Activated gamma-delta T cell treated with anti-CD3 and anti-CD28 coated beads, Interleukin-2, amount 50 U/mL, for 16 hours (primary cell): ENCODE results near the gene CYTH1.
"Not testable (repeated sequence)": the region's sequence is repeated elsewhere in the genome, so short reads cannot be mapped to it uniquely, and the experiment has no call there.

Experiments used
- DNase-seq: peaks from one replicate; pipeline ENCODE4 v3.0.0-alpha.2; 2020; ENCODE audit warnings: low read depth

The CYTH1 gene

GRCh38 chr17:78687125-78687524 lies 94.9 kb downstream of the CYTH1 start:
- no peak for DNase-seq

- no peak for DNase-seq
Observed at GRCh38 chr17:78684026-78684425, 98.0 kb downstream of the CYTH1 start.

DNA sequence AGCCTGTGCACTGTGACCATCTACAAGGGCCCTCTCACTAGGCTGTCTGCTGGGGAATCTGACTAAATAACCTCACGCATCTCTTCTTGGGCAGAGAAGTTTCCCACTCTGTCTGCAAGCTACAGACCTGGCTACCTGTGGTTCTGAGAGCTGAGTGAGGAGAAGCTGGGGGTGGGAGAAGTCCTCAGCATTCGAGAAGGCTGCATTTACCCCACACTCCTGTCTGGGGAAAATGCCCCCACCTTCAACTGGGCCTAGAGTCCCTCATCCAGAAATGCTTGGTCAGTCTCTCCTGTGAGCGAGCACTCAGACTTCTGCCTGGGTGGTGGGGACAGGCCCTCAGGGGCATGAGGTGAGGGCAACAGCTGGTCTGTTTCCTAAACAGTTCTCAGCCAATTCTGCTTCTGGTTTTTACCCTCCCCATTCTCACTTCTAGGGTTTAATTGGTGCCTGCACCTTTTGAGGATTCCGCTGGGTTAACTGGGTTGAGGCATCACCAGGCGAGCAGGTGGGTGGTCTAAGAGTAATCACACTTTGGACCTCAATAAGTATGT lies 98.6 kb downstream of the CYTH1 start:
- DNase-seq, result no peak

GRCh38 chr17:78682363-78682762 lies 99.7 kb downstream of the CYTH1 start:
- no peak for DNase-seq

- DNase-seq, result no peak
Observed at GRCh38 chr17:78680436-78680835, 101.6 kb downstream of the CYTH1 start.

DNA sequence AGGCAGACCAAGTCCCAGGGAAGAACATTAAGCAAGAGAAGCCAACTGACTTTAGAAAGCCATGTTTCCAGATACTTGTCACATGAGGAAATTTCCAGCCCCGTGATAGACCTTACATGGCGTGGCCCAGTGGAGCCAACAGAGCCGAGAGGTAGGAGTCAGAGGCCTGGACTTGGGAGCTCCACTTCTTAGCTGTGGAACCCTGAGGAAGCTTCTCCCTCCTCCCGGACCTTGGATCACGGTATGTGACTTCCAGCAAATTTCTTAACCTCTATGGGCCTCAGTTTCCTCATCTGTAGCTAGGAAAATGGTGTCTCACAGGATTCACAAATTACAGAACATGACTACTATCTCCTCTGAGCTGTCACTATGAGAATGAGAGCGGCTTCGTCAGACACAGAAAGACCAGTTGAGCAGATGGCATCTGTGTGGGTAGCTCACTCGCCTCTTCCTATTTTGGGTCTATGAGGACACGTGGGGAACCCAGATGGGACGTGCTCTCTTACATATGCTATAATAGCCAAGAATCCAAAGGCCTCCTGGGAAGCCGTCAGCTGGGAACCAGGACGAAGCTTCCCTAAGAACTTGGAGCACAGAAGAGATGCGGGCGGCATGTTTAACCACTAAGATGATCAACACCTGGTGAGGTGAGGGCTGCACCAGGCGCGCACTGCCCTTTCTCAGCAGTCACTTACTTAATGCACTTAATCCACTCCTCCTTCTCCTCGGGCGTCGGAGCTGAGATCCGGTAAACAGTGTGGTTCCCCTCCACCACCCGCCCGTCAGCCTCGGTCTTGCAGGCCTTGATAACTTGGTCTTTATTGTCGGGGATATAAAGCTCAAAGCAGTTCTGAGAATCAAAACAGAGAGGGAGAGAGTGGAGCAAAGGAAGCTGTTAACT lies 102.3 kb downstream of the CYTH1 start:
- no peak for DNase-seq

GRCh38 chr17:78678711-78679110 lies 103.4 kb downstream of the CYTH1 start:
- DNase-seq, result no peak

- no peak for DNase-seq
Observed at GRCh38 chr17:78678222-78678557, 103.9 kb downstream of the CYTH1 start.

DNA sequence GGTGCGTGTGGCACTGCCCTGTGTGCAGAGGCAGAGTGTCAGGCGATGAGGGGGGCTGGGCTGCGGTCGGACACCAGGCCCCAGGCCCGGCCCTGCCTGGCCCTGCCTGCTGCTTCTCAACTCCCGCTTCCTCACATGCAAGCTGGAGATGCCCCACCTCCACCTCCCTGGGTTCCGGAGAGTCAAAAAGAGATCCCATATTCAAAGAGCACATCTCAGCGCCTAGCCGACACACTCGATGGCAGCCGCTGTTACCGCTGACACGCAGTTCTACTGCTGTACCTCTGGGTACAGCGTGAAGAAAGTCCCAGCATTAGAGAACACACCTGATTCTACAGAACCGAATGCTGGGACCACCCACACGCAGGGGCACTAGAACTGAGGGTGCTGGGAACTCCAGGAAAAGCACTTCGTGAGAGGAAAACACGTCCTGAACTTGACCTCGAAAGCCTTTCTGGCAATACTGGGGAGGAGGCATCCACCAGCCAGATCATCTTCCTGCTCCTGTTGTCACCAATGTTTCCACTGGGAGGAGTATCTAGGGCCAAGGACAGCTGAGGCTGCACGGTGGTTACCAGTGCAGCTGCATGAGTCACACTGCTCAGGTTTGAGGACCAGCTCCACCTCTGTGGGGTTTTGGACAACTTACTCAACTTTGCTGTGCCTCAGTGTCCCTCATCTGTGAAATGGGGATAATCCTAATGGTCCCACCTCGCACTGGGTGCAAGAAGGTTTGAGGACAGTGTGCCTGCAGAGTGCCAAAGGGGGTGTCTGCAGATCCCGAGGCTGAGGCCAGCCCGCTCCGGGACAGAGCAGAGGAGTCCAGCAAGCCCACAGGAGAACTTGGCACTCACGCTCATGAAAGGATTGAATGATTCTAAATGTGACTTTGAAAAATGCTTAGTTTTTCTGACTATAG lies 104.5 kb downstream of the CYTH1 start:
- no peak for DNase-seq

GRCh38 chr17:78676412-78677302 lies 105.4 kb downstream of the CYTH1 start:
- no peak for DNase-seq

- no peak for DNase-seq
Observed at GRCh38 chr17:78675836-78676235, 106.2 kb downstream of the CYTH1 start.

DNA sequence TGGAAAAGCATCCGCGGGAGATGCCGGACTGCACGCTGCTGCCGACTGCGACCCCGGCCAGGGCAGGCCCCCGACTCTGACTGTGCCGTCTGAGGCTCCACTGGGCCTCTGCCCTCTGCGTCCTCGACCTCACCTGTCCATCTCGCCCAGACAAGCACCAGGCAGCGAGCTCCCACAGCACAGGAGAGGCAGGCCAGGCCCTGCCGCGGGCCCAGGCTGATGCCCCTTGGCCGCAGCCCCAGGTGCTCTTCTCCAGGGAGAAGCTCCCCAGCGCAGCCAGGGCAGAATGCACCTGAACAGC lies 106.8 kb downstream of the CYTH1 start:
- DNase-seq, result no peak

GRCh38 chr17:78674595-78675315 lies 107.3 kb downstream of the CYTH1 start:
- DNase-seq, result no peak

- no peak for DNase-seq
Observed at GRCh38 chr17:78674156-78674555, 107.9 kb downstream of the CYTH1 start.

- DNase-seq, result no peak
Observed at GRCh38 chr17:78673395-78673794, 108.7 kb downstream of the CYTH1 start.

GRCh38 chr17:78672871-78673371 lies 109.2 kb downstream of the CYTH1 start:
- DNase-seq, result no peak

- no peak for DNase-seq
Observed at GRCh38 chr17:78672005-78672404, 110.1 kb downstream of the CYTH1 start.

- not testable (repeated sequence) for DNase-seq
Observed at GRCh38 chr17:78671726-78672001, 110.4 kb downstream of the CYTH1 start.

- DNase-seq, result no peak
Observed at GRCh38 chr17:78670850-78671725, 111.0 kb downstream of the CYTH1 start.

DNA sequence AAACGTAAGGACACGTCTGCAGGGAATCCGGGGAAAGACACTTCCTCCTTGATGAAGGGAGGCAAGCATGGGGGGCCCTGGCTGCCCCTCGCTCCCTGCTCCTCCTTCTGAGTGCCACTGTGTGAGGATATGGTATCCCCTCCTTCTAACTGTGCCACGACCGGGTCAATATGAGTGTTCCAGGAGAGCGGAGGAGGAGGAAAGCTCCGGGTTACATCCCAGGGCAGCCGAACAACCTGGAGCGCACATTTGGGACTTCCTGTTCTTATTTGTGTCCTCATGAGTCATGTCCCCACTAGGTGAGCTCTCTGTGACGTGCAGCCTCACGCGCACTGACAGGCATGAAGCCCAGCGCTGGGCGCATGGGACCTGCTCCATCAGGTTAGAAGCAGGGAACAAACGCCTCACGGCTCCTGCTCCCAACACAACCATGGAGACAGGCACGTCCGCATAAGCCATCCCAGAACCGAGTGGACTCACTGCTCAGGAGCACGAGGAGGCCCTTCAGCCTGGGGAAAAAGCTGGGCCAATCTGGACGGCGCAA lies 112.0 kb downstream of the CYTH1 start:
- DNase-seq, result no peak
